ENCODE measurements around the gene FSTL4. TPM values are rescaled to one million over a fixed set of nuclear protein-coding genes. Genes with fewer than 3 reads are reported as not detected.

FSTL4 gene
- total RNA-seq, 2 donors from 2014 or later, result not detected

DNA sequence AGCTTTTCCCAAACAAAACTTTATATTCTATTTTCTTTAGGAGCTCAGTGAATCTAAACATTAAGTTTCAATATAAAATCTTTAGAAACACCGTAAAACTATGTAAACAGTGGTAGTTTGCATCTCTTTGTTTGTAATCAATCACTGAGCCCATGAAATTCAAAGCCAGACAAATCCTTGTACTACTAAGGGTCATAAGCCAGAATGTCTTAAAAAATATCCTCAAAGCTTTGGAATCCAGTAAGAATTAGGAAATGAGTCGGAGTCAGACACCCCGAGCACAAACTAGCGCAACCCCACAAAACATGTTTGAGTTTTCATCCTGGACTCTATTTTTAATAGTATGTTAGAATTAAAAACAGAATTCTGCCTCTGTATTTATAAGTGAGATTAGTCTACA lies 406.7 kb downstream of the FSTL4 start:
- H3K4me3 ChIP-seq, result no peak overlapping the region
- no peaks in the 10 kb centered on the region for H3K36me3 ChIP-seq
- H3K4me1 ChIP-seq, result no peaks in the 10 kb centered on the region
- TF ChIP-seq, protein P1, sequence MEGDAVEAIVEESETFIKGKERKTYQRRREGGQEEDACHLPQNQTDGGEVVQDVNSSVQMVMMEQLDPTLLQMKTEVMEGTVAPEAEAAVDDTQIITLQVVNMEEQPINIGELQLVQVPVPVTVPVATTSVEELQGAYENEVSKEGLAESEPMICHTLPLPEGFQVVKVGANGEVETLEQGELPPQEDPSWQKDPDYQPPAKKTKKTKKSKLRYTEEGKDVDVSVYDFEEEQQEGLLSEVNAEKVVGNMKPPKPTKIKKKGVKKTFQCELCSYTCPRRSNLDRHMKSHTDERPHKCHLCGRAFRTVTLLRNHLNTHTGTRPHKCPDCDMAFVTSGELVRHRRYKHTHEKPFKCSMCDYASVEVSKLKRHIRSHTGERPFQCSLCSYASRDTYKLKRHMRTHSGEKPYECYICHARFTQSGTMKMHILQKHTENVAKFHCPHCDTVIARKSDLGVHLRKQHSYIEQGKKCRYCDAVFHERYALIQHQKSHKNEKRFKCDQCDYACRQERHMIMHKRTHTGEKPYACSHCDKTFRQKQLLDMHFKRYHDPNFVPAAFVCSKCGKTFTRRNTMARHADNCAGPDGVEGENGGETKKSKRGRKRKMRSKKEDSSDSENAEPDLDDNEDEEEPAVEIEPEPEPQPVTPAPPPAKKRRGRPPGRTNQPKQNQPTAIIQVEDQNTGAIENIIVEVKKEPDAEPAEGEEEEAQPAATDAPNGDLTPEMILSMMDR (IDR thresholded peaks at IDR 0.05), result no peak
- no peaks in the 10 kb centered on the region for H3K27me3 ChIP-seq
- H3K27ac ChIP-seq, result no peak overlapping the region
- no peak for DNase-seq (ENCODE audit: low spot score)
- no peaks in the 10 kb centered on the region for H3K9me3 ChIP-seq

DNA sequence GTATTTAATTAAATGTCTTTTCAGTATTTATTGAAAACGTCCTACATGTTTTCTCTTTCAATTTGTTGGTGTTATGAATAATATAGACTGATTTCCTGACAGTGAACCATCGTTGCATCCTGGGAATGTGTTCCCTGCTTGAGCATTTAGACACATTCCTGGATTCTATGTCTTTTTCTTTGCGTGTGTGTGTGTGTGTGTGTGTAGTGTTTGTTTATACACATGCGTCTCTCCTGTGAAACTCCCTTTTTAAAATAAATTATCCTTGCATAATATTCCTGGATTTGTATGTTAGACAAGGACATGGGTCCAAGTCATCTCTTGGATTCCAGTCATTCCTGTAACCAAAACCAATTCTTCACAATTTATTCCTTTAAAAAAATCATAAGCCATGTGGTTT lies 407.1 kb downstream of the FSTL4 start:
- Histone ChIP-seq H3K4me1 (no peaks in the 10 kb centered on the region), H3K36me3 (no peaks in the 10 kb centered on the region), H3K4me3 (no peak overlapping the region), H3K27me3 (no peaks in the 10 kb centered on the region), H3K9me3 (no peaks in the 10 kb centered on the region), H3K27ac (no peak overlapping the region)
- TF ChIP-seq, protein P1 (IDR thresholded peaks at IDR 0.05), result no peak
- no peak for DNase-seq (ENCODE audit: low spot score)

DNA sequence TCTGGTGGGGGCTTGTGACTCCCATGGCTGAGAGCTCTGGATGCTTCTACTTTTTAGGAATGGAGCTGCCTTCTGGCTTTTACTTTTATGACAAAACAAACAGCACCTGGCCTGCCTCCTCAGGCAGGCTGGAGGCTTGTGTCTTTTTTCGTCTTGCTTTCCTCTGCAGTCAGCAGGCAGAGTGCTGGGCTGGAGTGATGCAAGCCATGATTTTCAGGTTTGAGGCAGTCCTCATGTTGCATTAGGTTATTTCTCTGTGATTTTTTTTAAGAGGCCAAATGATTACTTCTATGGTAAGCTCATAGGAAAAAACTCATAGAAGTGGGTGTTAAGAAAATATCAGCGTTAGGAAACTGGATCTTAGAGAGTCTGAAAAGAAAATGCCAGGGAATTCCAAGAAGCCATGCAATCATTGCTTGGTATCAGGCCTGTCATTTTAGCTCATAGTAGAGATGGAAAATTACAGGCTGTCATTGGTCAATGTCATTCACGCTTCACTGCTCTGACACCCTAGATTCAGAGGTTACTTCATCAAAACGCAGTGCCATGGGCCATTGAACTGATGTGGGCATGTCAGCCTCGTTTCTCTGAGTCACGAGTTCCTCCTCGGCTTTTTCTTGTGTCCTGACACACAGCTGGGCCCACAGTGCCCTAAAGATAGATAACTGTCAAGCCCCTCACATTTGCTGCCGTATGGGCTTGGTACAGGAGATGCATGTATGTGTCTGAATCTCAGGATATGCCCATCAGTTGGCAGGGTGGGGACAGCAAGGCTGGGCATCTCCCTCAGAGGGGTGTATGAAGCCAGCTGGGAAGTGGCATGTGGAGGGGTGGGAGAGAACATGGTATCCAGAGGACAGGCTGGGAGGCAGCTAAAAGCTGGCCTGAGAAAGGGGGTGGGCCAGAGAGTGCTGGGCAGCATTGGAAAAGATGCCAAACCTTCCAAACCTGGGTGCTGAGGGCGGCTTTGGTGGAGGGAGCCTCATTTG lies 408.7 kb downstream of the FSTL4 start:
- peak; percentile 21 for DNase-seq (ENCODE audit: low spot score)
- Histone ChIP-seq H3K4me1 (no peaks in the 10 kb centered on the region), H3K27ac (no peak overlapping the region), H3K4me3 (no peak overlapping the region), H3K27me3 (no peaks in the 10 kb centered on the region), H3K9me3 (no peaks in the 10 kb centered on the region), H3K36me3 (no peaks in the 10 kb centered on the region)
- TF ChIP-seq, protein P1 (IDR thresholded peaks at IDR 0.05), result no peak

DNA sequence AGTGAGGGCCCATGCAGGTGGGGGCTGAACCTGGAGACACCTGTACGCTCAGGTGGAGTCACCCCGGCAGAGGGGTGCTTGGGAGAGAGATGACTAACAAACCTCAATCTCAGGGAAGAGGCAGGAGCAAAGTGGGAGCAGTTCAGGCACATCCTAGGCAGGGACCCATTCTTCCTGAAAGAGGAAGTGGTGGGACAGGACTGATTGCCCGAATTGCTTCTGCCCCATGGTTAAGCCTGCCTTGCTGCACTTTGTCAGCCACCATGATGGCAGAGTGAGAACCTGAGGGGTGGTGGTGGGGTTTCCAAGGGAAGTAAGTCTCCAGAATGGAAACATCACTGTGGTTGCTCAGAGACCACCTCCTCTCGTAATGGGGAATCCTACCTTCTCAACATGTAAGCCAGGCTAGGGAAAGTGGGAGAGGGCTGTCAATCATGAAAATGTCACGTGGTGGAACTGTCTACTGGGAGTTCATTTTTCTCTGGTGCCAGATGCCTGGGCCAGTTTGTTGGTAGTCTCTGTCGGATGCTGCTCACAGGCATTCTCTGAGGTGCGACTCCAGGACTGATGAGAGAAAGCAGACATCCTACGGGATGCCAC lies 410.2 kb downstream of the FSTL4 start:
- H3K27me3 ChIP-seq, result no peaks in the 10 kb centered on the region

DNA sequence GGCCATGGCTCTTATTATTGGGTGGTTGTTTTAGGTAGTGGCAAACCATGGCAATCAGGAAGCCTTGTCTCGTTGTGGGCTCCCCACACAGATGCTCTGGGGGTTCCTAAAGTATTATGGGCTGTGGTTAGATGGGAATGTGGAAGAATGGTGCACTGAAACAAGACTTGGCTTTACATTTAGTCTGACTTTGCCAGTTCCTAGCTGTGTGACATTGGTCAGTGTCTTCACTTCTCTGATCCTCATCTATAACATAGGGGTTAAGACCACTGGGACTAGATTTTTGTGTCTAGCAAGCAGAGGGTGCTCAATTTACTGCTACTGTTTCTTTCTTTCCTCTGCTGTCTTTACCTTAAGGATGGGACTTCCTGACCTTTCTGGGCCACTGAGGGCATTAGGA lies 411.0 kb downstream of the FSTL4 start:
- no peak for DNase-seq (ENCODE audit: low spot score)
- Histone ChIP-seq H3K4me3 (no peak overlapping the region), H3K27ac (no peak overlapping the region), H3K9me3 (no peaks in the 10 kb centered on the region), H3K27me3 (no peaks in the 10 kb centered on the region), H3K4me1 (no peaks in the 10 kb centered on the region), H3K36me3 (no peaks in the 10 kb centered on the region)
- TF ChIP-seq, protein P1 (IDR thresholded peaks at IDR 0.05), result no peak

More for the DNA sequence above, 410.2 kb downstream of the FSTL4 start:
- Histone ChIP-seq H3K27ac (no peak overlapping the region), H3K36me3 (no peaks in the 10 kb centered on the region), H3K9me3 (no peaks in the 10 kb centered on the region), H3K4me3 (no peak overlapping the region), H3K4me1 (no peaks in the 10 kb centered on the region)
- DNase-seq (ENCODE audit: low spot score), result peak; percentile 26
- TF ChIP-seq, protein P1 (IDR thresholded peaks at IDR 0.05), result no peak
